ENCODE data around the gene CCDC180. TPM values are rescaled to one million over a fixed set of nuclear protein-coding genes. Genes with fewer than 3 reads are reported as not detected.
A peak's percentile ranks its signal among the peaks of the same experiment; 100 is the strongest.
"Not testable (repeated sequence)": the region's sequence is repeated elsewhere in the genome, so short reads cannot be mapped to it uniquely, and the experiment has no call there.

CCDC180 gene
- total RNA-seq, result 10 to 100 TPM in 2 of 8 experiments, 1 to 10 TPM in 6; 2.0 to 14.8 (median 5.2) TPM

- 20 to 80% (median 66%) methylated on average over 2 to 13 of the region's 42 CpGs; no CpG with 5 or more reads in 5 of the 10 experiments for WGBS, 10 experiments
- in situ Hi-C loops (cut with MboI; ENCODE audit: low pct_unique_long_range_greater_than_20kb in 2 of 9, low sequenced_read_pairs in 9 of 9, unreplicated experiment in 9 of 9), result no loop called here
- Histone ChIP-seq H3K27ac (no peak within 1 kb of the TSS), H3K4me1 (replicated peaks in 1 of 2) (peaks cover 0 to 12% of the 10 kb centered on the region in 2 donors), H3K4me3 (peak within 1 kb of the TSS in 1 of 5 donors; percentile 19)
- peak in 2 of 8 experiments; percentile 22 to 31 for ATAC-seq (replicated peaks in 6 of 8)
These were observed at the start of gene CCDC180 for GRCh38 chr9:97307500-97308163. CCDC180 (plus strand) TSS chr9:97307659; CDS start chr9:97308064, 405 bp downstream.

DNA sequence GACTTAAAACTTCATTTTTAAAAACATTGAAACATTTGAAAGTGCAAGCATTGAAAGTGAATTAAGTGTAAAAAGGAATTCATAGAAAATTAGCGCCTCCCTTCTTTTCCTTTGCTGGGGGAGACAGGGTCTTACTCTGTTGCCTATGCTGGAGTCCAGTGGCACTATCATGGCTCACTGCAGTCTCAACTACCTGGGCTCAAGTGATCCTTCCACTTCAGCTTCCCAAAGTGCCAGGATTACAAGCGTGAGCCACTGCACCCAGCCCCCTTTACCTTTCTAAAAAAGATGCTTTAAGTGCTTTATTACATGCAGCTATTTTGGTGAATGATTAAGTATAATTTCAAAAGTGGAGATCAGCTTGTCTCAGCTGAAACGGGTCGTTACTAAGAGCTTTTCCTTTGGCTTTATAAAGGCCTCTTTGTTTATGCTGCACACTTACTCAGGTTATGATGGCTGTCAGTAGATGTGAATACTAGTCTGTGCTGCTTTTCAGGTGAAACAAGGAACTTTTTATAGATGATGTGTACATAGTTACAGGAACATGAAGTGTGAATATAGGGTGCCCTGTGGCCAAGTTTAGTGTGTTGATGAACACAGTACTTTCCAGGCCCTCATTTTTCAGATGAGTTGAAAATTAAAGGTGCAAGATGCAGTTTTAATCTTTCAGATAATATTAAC lies 47.5 kb upstream of the CCDC180 start:
- ATAC-seq (replicated peaks in 6 of 8); in situ Hi-C loops (cut with MboI; ENCODE audit: low pct_unique_long_range_greater_than_20kb in 2 of 9, low sequenced_read_pairs in 9 of 9, unreplicated experiment in 9 of 9); H3K27ac ChIP-seq; H3K4me1 ChIP-seq (replicated peaks in 1 of 2); H3K4me3 ChIP-seq: not testable (repeated sequence)
- WGBS, 10 experiments, result 40 to 100% (median 81%) methylated on average over 1 to 4 of the region's 4 CpGs; no CpG with 5 or more reads in 2 of the 10 experiments

DNA sequence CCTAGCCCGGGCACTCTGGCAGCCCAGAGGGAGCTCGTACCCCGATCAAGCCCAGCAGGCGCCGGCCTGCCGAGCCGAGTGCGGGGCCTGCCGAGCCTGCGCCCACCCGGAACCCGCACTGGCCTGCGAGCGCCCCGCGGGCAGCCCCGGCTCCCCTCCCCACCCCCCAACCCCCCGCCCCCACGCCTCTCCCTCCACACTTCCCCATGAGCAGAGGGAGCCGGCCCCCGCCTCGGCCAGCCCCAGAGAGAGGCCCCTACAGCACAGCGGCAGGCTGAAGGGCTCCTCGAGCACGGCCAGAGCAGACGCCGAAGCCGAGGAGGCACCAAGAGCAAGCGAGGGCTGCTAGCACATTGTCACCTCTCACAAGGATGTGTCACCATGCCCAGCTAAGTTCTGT lies 36.2 kb upstream of the CCDC180 start:
- H3K4me3 ChIP-seq, result no peak overlapping the region
- no peaks in the 10 kb centered on the region for H3K4me1 ChIP-seq (replicated peaks in 1 of 2)
- in situ Hi-C loops (cut with MboI; ENCODE audit: low pct_unique_long_range_greater_than_20kb in 2 of 9, low sequenced_read_pairs in 9 of 9, unreplicated experiment in 9 of 9), result no loop called here
- no peak overlapping the region for H3K27ac ChIP-seq
- peak in 4 of 8 experiments; percentile 36 to 69 (median 56) for ATAC-seq (replicated peaks in 6 of 8)
- 11 to 100% (median 56%) methylated on average over 1 to 8 of the region's 29 CpGs; no CpG with 5 or more reads in 6 of the 10 experiments for WGBS, 10 experiments

GRCh38 chr9:97272072-97272471 lies 35.4 kb upstream of the CCDC180 start:
- Histone ChIP-seq H3K4me1 (replicated peaks in 1 of 2) (peaks cover 0 to under 1% of the 10 kb centered on the region in 2 donors), H3K4me3 (no peak overlapping the region), H3K27ac (no peak overlapping the region)
- in situ Hi-C loops (cut with MboI; ENCODE audit: low pct_unique_long_range_greater_than_20kb in 2 of 9, low sequenced_read_pairs in 9 of 9, unreplicated experiment in 9 of 9), result no loop called here
- no peak for ATAC-seq (replicated peaks in 6 of 8)
- 63 to 100% (median 89%) methylated on average over 1 to 4 of the region's 4 CpGs for WGBS, 10 experiments

DNA sequence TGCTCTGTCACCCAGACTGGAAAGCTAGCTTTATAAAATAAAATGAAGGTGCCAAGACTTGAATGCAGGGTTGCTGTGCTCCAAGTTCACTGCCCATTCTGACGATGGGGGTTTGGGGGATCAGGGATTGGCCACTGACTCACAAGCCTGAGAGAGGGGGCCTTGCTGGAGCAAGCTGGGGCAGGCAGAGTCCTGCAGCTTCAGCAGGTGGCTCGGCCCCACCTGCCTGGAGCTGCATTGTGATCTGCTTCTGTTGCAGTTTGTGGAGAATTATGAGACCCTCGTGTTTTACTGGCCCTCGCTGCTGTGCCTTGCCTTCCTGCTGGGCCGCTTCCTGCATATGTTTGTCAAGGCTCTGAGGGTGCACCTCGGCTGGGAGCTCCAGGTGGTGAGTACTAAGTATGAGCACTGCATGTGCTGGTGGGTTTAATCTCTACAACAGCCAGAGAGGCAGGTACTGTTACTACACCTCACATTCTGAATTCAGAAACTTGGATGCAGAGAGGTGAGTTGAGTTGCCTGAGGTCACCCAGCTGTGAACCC lies 31.1 kb upstream of the CCDC180 start:
- Histone ChIP-seq H3K4me1 (replicated peaks in 1 of 2) (peaks cover 0 to 2% of the 10 kb centered on the region in 2 donors), H3K27ac (no peak overlapping the region), H3K4me3 (no peak overlapping the region)
- in situ Hi-C loops (cut with MboI; ENCODE audit: low pct_unique_long_range_greater_than_20kb in 2 of 9, low sequenced_read_pairs in 9 of 9, unreplicated experiment in 9 of 9), result no loop called here
- ATAC-seq (replicated peaks in 6 of 8), result no peak
- 34 to 80% (median 42%) methylated on average over 1 to 5 of the region's 6 CpGs; no CpG with 5 or more reads in 4 of the 10 experiments for WGBS, 10 experiments

DNA sequence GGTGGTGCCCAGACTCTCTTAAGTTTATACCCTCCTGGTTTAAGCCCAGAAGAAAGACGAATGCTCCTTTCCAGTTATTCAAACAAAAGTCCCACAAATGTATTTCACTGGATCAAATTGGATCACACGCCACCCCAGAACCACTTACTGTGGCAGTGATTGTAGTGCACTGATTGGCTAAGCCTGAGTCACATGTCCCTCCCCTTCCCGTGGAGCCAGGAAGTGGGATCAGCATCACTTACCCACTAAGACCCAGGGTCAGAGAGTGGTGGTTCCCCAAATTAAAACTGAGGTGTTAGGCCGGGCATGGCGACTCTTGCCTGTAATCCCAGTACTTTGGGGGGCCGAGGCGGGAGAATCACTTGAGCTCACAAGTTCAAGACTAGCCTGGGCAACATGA lies 29.5 kb upstream of the CCDC180 start:
- no peak overlapping the region for H3K4me3 ChIP-seq
- in situ Hi-C loops (cut with MboI; ENCODE audit: low pct_unique_long_range_greater_than_20kb in 2 of 9, low sequenced_read_pairs in 9 of 9, unreplicated experiment in 9 of 9), result no loop called here
- H3K27ac ChIP-seq, result no peak overlapping the region
- H3K4me1 ChIP-seq (replicated peaks in 1 of 2), result peaks cover 0 to 2% of the 10 kb centered on the region in 2 donors
- 90 to 100% (median 100%) methylated on average over 1 to 3 of the region's 7 CpGs; no CpG with 5 or more reads in 4 of the 10 experiments for WGBS, 10 experiments
- no peak for ATAC-seq (replicated peaks in 6 of 8)

- WGBS, 10 experiments, result 40 to 100% (median 90%) methylated on average over 1 to 3 of the region's 3 CpGs; no CpG with 5 or more reads in 1 of the 10 experiments
- no peak overlapping the region for H3K27ac ChIP-seq
- peaks cover 0 to 2% of the 10 kb centered on the region in 2 donors for H3K4me1 ChIP-seq (replicated peaks in 1 of 2)
- no peak overlapping the region for H3K4me3 ChIP-seq
- in situ Hi-C loops (cut with MboI; ENCODE audit: low pct_unique_long_range_greater_than_20kb in 2 of 9, low sequenced_read_pairs in 9 of 9, unreplicated experiment in 9 of 9), result no loop called here
- no peak for ATAC-seq (replicated peaks in 6 of 8)
These were observed 26.6 kb upstream of the CCDC180 start for GRCh38 chr9:97280755-97281330.

DNA sequence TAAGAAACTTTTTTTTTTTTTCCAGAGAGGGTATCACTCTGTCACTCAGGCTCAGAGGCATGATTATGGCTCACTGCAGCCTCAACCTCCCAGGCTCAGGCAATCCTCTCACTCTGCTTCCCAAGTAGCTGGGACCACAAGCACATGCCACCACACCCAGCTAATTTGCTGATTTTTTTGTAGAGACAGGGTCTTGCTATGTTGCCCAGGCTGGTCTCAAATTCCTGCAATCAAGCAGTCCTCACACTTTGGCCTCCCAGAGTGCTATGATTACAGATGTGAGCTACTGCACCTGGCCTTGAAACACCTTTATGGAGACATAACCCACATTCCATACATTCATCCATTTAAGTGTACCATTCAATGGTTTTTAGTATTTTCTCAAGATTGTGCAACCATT lies 23.7 kb upstream of the CCDC180 start:
- Histone ChIP-seq H3K4me3 (no peak overlapping the region), H3K27ac (no peak overlapping the region), H3K4me1 (replicated peaks in 1 of 2) (no peaks in the 10 kb centered on the region)
- no peak for ATAC-seq (replicated peaks in 6 of 8)
- in situ Hi-C loops (cut with MboI; ENCODE audit: low pct_unique_long_range_greater_than_20kb in 2 of 9, low sequenced_read_pairs in 9 of 9, unreplicated experiment in 9 of 9), result no loop called here

DNA sequence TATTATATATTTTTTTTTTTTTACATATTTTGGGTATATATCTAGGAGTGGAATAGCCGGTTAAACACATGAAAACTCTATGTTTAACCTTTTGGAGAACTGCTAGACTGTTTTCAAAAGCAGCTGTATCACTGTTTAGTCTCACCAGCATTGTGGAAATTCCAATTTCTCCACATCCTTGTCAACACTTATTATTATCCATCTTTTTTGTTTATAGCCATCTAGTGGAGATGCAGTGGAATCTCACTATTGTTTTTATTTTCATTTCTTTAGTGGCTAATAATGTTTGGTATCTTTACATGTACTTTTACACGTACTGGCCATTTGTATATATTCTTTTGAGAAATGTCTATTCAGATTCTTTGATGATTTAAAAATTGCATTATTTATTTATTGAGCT lies 22.7 kb upstream of the CCDC180 start:
- Histone ChIP-seq H3K4me1 (replicated peaks in 1 of 2) (no peaks in the 10 kb centered on the region), H3K4me3 (no peak overlapping the region), H3K27ac (no peak overlapping the region)
- no peak for ATAC-seq (replicated peaks in 6 of 8)
- in situ Hi-C loops (cut with MboI; ENCODE audit: low pct_unique_long_range_greater_than_20kb in 2 of 9, low sequenced_read_pairs in 9 of 9, unreplicated experiment in 9 of 9), result no loop called here
- WGBS, 10 experiments, result 50 to 100% (median 88%) methylated on average over 1 to 2 of the region's 2 CpGs; no CpG with 5 or more reads in 1 of the 10 experiments

- Histone ChIP-seq H3K4me3 (no peak overlapping the region), H3K4me1 (replicated peaks in 1 of 2) (peaks cover 0 to 9% of the 10 kb centered on the region in 2 donors), H3K27ac (no peak overlapping the region)
- WGBS, 10 experiments, result 80 to 100% (median 100%) methylated on average over 1 of the region's 3 CpGs; no CpG with 5 or more reads in 5 of the 10 experiments
- in situ Hi-C loops (cut with MboI; ENCODE audit: low pct_unique_long_range_greater_than_20kb in 2 of 9, low sequenced_read_pairs in 9 of 9, unreplicated experiment in 9 of 9), result no loop called here
- ATAC-seq (replicated peaks in 6 of 8), result no peak
These were observed 15.3 kb upstream of the CCDC180 start for GRCh38 chr9:97292200-97292599.

- ATAC-seq (replicated peaks in 6 of 8), result peak; percentile 40 to 88 (median 62)
- no peak overlapping the region for H3K4me3 ChIP-seq
These were observed 14.2 kb upstream of the CCDC180 start for GRCh38 chr9:97293207-97293721.

GRCh38 chr9:97293818-97294217 lies 13.6 kb upstream of the CCDC180 start:
- 20 to 100% (median 64%) methylated on average over 1 to 3 of the region's 6 CpGs; no CpG with 5 or more reads in 6 of the 10 experiments for WGBS, 10 experiments
- no peak overlapping the region for H3K27ac ChIP-seq
- no peak overlapping the region for H3K4me3 ChIP-seq
- no peak for ATAC-seq (replicated peaks in 6 of 8)
- H3K4me1 ChIP-seq (replicated peaks in 1 of 2), result peaks cover 0 to 9% of the 10 kb centered on the region in 2 donors
- in situ Hi-C loops (cut with MboI; ENCODE audit: low pct_unique_long_range_greater_than_20kb in 2 of 9, low sequenced_read_pairs in 9 of 9, unreplicated experiment in 9 of 9), result no loop called here

More at GRCh38 chr9:97293207-97293721, 14.2 kb upstream of the CCDC180 start:
- WGBS, 10 experiments, result 0 to 83% (median 23%) methylated on average over 1 to 6 of the region's 6 CpGs; no CpG with 5 or more reads in 3 of the 10 experiments
- in situ Hi-C loops (cut with MboI; ENCODE audit: low pct_unique_long_range_greater_than_20kb in 2 of 9, low sequenced_read_pairs in 9 of 9, unreplicated experiment in 9 of 9), result no loop called here
- Histone ChIP-seq H3K27ac (no peak overlapping the region), H3K4me1 (replicated peaks in 1 of 2) (peaks cover 0 to 9% of the 10 kb centered on the region in 2 donors)

DNA sequence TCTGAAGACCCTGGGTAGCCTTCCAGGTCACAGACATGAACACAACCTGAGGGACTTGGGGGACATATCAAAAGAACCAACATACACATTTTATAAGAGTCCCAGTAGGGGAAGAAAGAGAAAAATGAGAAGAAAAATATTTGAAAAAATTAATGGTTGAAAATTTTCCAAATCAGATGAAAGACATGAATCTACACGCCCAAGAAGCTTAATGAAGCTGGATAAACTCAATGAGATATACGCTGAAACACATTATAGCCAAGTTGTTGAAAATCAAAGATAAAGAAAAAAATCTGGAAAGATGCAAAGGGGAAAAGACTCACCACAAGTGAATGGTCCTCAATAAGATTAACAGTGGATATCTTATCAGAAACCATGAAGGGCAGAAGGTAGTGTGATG lies 9.6 kb upstream of the CCDC180 start:
- 38 to 100% (median 76%) methylated on average over 1 to 2 of the region's 2 CpGs for WGBS, 10 experiments
- no peak for ATAC-seq (replicated peaks in 6 of 8)
- in situ Hi-C loops (cut with MboI; ENCODE audit: low pct_unique_long_range_greater_than_20kb in 2 of 9, low sequenced_read_pairs in 9 of 9, unreplicated experiment in 9 of 9), result no loop called here
- Histone ChIP-seq H3K27ac (no peak overlapping the region), H3K4me3 (no peak overlapping the region), H3K4me1 (replicated peaks in 1 of 2) (peaks cover 0 to 9% of the 10 kb centered on the region in 2 donors)
